ENCODE measurements around the gene CRYBB1. TPM values are rescaled to one million over a fixed set of nuclear protein-coding genes. Genes with fewer than 3 reads are reported as not detected.

CRYBB1 gene
- total RNA-seq, 3 donors from 2014 or later = 2.6 TPM; not detected in 2

DNA sequence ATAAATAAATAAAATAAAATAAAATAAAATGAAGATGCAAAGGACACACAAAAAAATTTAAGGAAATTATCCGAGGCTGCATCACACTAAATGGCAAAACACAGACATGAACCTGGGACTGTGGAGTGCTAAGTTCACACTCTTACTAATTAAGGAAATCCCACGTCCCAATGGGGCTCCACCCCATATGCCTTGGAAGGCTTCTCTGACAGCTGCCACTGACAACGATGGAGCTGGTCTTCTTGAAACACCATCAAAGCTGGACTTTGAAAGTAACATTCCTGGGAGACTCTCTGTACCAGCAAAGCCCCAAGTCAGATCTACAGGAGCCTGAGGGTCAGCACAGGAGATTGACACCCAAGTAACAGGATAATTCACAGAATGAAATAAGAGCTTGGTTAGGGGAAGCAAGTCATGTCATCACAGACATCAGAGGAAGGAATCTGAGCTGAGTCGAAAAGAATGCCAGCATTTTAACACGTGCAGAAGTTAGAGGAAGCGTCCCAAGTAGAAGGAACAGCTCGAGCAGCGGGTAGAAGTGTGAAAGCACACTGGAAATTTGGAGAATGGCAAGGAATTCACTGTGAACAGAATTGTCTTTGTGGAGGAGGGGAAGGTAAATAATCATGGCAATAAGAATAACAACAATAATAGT lies 41.7 kb downstream of the CRYBB1 start:
- Histone ChIP-seq H3K36me3 (no peaks in the 10 kb centered on the region), H3K4me1 (no peaks in the 10 kb centered on the region), H3K4me3 (no peak overlapping the region), H3K27ac (no peak overlapping the region), H3K9me3 (no peaks in the 10 kb centered on the region), H3K27me3 (no peaks in the 10 kb centered on the region)
- DNase-seq (ENCODE audit: low spot score in 2 of 2) = no peak
- TF ChIP-seq POLR2A (IDR thresholded peaks at IDR 0.05) = no peak
- intact Hi-C loops (cut with DNase I; ENCODE audit: low total_unique reads) = no loop called here

DNA sequence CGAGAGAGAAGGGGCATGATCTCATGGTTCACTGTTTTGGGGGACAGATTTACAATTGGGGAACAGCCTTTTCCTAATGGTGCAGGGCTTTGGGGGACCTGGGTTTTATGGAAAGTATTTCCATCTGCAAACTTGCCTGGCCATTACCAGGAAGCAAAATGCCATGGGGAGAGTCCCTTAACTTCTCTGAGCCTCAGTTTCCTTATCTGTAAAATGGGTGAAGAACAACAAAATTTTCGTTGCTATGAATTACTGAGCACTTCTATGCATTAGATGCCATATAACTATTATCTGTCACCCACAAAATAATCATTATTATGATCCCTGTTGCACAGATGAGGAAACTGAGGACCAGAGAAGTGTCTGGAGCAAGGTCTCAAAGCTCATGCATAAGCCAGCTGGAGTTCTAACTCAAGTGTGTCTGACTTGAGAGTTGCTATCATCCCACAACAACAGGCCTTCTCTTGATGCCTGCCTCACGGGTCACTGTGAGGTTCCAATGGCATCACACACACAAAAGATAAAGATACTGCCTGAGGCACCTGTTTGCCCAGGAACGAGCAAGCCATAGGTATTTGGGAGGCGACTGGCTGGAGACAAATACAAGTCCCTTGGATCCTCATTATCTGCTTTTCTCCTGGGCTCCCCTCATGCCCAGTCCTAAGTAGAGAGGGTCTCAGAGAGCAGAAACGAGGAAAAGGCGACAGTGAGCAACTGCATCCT lies 43.7 kb downstream of the CRYBB1 start:
- no peaks in the 10 kb centered on the region for H3K27me3 ChIP-seq
- H3K4me1 ChIP-seq = no peaks in the 10 kb centered on the region
- TF ChIP-seq POLR2AphosphoS5 (IDR thresholded peaks at IDR 0.05) (no peak), POLR2A (IDR thresholded peaks at IDR 0.05) (no peak)
- TF ChIP-seq, protein P1, sequence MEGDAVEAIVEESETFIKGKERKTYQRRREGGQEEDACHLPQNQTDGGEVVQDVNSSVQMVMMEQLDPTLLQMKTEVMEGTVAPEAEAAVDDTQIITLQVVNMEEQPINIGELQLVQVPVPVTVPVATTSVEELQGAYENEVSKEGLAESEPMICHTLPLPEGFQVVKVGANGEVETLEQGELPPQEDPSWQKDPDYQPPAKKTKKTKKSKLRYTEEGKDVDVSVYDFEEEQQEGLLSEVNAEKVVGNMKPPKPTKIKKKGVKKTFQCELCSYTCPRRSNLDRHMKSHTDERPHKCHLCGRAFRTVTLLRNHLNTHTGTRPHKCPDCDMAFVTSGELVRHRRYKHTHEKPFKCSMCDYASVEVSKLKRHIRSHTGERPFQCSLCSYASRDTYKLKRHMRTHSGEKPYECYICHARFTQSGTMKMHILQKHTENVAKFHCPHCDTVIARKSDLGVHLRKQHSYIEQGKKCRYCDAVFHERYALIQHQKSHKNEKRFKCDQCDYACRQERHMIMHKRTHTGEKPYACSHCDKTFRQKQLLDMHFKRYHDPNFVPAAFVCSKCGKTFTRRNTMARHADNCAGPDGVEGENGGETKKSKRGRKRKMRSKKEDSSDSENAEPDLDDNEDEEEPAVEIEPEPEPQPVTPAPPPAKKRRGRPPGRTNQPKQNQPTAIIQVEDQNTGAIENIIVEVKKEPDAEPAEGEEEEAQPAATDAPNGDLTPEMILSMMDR (IDR thresholded peaks at IDR 0.05) = no peak
- intact Hi-C loops (cut with DNase I; ENCODE audit: low total_unique reads) = no loop called here
- no peak overlapping the region for H3K27ac ChIP-seq
- DNase-seq (ENCODE audit: low spot score in 2 of 2) = no peak
- H3K4me3 ChIP-seq = no peak overlapping the region
- H3K9me3 ChIP-seq = no peaks in the 10 kb centered on the region
- no peaks in the 10 kb centered on the region for H3K36me3 ChIP-seq

DNA sequence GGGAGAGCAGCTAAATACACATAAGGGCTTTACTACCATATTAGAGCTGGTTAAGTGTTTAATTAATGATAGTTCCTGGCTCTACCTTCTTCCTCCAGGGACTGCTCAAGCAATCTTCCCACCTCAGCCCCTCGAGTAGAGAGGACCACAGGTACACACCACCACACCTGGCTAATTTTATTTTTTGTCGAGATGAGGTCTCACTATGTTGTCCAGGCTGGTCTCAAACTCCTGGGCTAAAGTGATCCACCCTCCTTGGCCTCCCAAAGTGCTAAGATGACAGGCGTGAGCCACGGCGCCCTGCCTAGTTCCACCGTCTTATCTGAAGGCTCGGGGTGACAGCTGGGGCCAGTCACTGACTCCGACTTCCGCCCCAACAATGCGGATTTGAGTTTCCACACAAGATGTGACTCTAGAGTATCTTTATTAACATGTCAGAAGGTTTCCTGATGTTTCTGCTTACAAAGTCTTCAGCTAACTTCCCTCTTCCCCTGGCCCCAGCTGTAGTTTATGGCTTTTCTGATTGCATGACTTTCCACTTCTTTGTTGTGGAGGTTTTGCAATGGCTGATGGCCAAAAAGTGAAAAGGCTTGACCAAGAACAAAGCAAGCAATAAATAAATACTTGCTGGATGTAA lies 44.7 kb downstream of the CRYBB1 start:
- Histone ChIP-seq H3K9me3 (no peaks in the 10 kb centered on the region), H3K36me3 (no peaks in the 10 kb centered on the region), H3K27me3 (no peaks in the 10 kb centered on the region), H3K4me1 (no peaks in the 10 kb centered on the region), H3K4me3 (no peak overlapping the region), H3K27ac (peak overlapping the region in 1 of 2 donors; percentile 12)
- TF ChIP-seq, protein P1 (IDR thresholded peaks at IDR 0.05) = no peak
- TF ChIP-seq POLR2A (IDR thresholded peaks at IDR 0.05) (no peak), POLR2AphosphoS5 (IDR thresholded peaks at IDR 0.05) (no peak)
- intact Hi-C loops (cut with DNase I; ENCODE audit: low total_unique reads) = no loop called here
- DNase-seq (ENCODE audit: low spot score in 2 of 2) = no peak

DNA sequence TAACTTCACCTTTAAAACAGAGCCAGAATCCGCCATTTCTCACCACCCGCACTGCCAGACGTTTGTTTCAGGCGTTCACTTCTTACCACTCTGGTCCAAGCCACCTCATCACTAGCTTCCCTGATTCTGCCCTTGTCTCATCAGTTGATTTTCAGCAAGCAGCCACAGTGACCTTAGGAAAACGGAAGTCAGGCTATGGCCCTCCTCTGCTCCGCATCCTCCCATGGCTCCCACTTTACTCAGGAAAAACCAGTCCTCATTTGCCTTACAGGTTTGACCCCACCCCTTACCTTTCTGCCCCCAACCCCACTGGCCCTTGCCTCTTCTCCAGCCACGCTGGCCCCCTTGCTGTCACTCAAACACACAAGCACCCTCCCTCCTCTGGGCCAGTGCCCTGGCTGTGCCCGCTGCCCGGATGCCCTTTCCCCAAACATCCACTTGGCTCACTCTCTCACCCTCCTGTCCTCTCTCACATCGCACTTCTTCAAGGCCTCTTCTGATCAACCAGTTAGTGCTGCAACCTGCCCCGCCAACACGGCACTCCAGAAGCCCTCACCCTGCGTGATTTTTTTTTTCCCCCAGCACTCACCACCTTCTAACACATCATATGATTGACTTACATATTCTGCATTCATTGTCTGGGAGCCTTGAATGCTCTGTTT lies 46.8 kb downstream of the CRYBB1 start:
- Histone ChIP-seq H3K36me3 (no peaks in the 10 kb centered on the region), H3K27ac (no peak overlapping the region), H3K4me1 (no peaks in the 10 kb centered on the region), H3K9me3 (no peaks in the 10 kb centered on the region), H3K27me3 (no peaks in the 10 kb centered on the region), H3K4me3 (no peak overlapping the region)
- DNase-seq (ENCODE audit: low spot score in 2 of 2) = no peak
- TF ChIP-seq POLR2A (IDR thresholded peaks at IDR 0.05) (no peak), POLR2AphosphoS5 (IDR thresholded peaks at IDR 0.05) (no peak)
- TF ChIP-seq, protein P1 (IDR thresholded peaks at IDR 0.05) = no peak
- intact Hi-C loops (cut with DNase I; ENCODE audit: low total_unique reads) = no loop called here

DNA sequence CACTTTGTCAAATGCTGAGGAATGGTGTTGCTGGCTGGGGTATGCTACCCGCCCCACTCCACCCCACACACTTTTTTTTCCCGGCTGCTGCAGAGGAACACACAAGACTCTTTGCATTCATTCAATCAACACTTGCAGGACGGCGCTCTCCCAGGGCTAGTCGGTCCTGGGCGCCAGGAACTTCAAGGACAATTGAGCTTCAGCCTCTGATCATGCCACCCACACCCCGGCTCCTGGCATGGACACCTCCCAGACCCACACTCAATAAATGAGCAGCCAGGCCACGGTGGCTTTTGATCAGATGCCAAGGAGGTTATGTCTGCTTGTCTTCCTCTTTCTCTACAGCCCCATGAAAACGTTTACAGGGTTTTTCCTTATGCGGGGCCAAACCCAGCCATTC lies 47.7 kb downstream of the CRYBB1 start:
- H3K9me3 ChIP-seq = no peaks in the 10 kb centered on the region
- no peak for DNase-seq (ENCODE audit: low spot score in 2 of 2)
- intact Hi-C loops (cut with DNase I; ENCODE audit: low total_unique reads) = no loop called here
- no peaks in the 10 kb centered on the region for H3K4me1 ChIP-seq
- peak overlapping the region in 1 of 2 donors; percentile 46 for H3K27ac ChIP-seq
- H3K36me3 ChIP-seq = no peaks in the 10 kb centered on the region
- no peaks in the 10 kb centered on the region for H3K27me3 ChIP-seq
- TF ChIP-seq, protein P1 (IDR thresholded peaks at IDR 0.05) = no peak
- no peak overlapping the region for H3K4me3 ChIP-seq

Data from breast epithelium (tissue), 4 donors.